ENCODE measurements around the gene KRTAP4-5. TPM values are rescaled to one million over a fixed set of nuclear protein-coding genes. Genes with fewer than 3 reads are reported as not detected.
"Not testable (repeated sequence)": the region's sequence is repeated elsewhere in the genome, so short reads cannot be mapped to it uniquely, and the experiment has no call there.

KRTAP4-5 gene
- total RNA-seq, result not detected

DNA sequence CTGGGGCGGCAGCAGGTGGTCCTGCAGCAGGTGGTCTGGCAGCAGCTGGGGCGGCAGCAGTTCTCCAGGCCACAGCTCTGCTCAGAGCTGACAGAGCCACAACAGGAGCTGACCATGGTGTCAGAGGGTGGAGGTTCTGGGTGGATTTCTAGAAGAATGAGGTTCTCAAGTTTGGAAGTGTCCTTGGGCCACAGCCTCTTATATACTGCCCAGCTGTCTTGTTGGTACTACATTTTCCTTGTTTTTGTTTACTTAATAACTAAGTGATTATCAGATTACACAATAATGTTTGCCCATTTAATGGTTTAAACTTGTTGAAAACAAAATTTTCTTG is at the start of gene KRTAP4-5:
Gene KRTAP4-5 (minus strand): TSS at position 174 of the 334 bp plus-strand sequence. CDS start 58 bp downstream, at position 116.
- no peak within 1 kb of the TSS for H3K4me3 ChIP-seq
- no peaks in the 10 kb centered on the region for H3K4me1 ChIP-seq
- no peak for TF ChIP-seq POLR2A (IDR thresholded peaks at IDR 0.05)
- TF ChIP-seq, protein P1, sequence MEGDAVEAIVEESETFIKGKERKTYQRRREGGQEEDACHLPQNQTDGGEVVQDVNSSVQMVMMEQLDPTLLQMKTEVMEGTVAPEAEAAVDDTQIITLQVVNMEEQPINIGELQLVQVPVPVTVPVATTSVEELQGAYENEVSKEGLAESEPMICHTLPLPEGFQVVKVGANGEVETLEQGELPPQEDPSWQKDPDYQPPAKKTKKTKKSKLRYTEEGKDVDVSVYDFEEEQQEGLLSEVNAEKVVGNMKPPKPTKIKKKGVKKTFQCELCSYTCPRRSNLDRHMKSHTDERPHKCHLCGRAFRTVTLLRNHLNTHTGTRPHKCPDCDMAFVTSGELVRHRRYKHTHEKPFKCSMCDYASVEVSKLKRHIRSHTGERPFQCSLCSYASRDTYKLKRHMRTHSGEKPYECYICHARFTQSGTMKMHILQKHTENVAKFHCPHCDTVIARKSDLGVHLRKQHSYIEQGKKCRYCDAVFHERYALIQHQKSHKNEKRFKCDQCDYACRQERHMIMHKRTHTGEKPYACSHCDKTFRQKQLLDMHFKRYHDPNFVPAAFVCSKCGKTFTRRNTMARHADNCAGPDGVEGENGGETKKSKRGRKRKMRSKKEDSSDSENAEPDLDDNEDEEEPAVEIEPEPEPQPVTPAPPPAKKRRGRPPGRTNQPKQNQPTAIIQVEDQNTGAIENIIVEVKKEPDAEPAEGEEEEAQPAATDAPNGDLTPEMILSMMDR (IDR thresholded peaks at IDR 0.05), result no peak
- no peak within 1 kb of the TSS for H3K27ac ChIP-seq
- no peaks in the 10 kb centered on the region for H3K9me3 ChIP-seq
- intact Hi-C loops (cut with DNase I), result no loop called here
- no peaks in the 10 kb centered on the region for H3K36me3 ChIP-seq
- 69% methylated on average over 2 of the region's 2 CpGs; no CpG with 5 or more reads in 1 of the 2 donors for WGBS, 2 donors
- H3K27me3 ChIP-seq, result no peaks in the 10 kb centered on the region
- no peak for DNase-seq

DNA sequence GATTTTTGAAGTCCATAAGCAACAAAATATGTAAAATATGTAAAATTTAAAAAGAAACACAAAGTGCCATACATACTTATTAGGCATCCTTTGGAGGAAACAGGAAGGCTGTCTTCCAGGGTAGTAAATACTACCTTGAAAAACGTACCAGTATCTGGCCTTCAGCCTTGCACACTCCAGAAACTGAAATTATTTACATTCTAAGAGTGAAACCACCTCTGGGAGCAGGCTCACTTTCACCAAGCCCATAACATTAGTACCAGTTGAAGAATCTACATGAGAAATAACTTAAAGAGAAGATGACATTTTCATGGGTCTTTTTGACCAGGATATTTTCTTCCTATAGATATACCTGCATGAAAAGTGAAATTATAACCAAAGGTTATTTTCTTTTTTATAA is 46.4 kb upstream of the KRTAP4-5 start:
- Histone ChIP-seq H3K4me3 (no peak overlapping the region), H3K9me3 (no peaks in the 10 kb centered on the region), H3K27me3 (no peaks in the 10 kb centered on the region), H3K4me1 (no peaks in the 10 kb centered on the region), H3K27ac (no peak overlapping the region), H3K36me3 (no peaks in the 10 kb centered on the region)
- TF ChIP-seq, protein P1 (IDR thresholded peaks at IDR 0.05), result no peak
- no peak for TF ChIP-seq POLR2A (IDR thresholded peaks at IDR 0.05)
- no peak for DNase-seq
- intact Hi-C loops (cut with DNase I), result no loop called here
- 22 to 63% methylated on average over 1 of the region's 1 CpG for WGBS, 2 donors

DNA sequence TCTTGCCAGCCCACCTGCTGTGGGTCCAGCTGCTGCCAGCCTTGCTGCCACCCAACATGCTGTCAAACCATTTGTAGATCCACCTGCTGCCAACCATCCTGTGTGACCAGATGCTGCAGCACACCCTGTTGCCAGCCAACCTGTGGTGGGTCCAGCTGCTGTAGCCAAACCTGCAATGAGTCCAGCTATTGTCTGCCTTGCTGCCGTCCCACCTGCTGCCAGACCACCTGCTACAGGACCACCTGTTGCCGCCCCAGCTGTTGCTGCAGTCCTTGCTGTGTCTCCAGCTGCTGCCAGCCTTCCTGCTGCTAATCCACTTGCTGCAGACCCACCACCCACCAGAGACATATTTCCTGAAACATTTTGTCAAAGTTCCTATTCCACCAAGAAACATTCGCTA is 40.7 kb upstream of the KRTAP4-5 start:
- Histone ChIP-seq H3K4me3 (no peak overlapping the region), H3K27ac (no peak overlapping the region), H3K27me3 (peaks cover 0 to 29% (median 0%) of the 10 kb centered on the region in 4 donors), H3K9me3 (no peaks in the 10 kb centered on the region), H3K4me1 (no peaks in the 10 kb centered on the region), H3K36me3 (no peaks in the 10 kb centered on the region)
- 83 to 91% methylated on average over 3 of the region's 3 CpGs for WGBS, 2 donors
- DNase-seq, result no peak
- intact Hi-C loops (cut with DNase I), result no loop called here
- TF ChIP-seq, protein P1 (IDR thresholded peaks at IDR 0.05), result no peak
- TF ChIP-seq POLR2A (IDR thresholded peaks at IDR 0.05), result no peak

DNA sequence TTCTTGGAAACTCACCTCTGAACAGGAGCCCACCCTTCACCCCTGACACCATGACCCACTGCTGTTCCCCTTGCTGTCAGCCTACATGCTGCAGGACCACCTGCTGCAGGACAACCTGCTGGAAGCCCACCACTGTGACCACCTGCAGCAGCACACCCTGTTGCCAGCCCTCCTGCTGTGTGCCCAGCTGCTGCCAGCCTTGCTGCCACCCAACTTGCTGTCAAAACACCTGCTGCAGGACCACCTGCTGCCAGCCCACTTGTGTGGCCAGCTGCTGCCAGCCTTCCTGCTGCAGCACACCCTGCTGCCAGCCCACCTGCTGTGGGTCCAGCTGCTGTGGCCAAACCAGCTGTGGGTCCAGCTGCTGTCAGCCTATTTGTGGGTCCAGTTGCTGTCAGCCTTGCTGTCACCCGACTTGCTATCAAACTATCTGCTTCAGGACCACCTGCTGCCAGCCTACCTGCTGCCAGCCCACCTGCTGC is 40.3 kb upstream of the KRTAP4-5 start, which contains the start of gene KRTAP9-1:
Gene KRTAP9-1 (plus strand): TSS at position 51 of the 482 bp plus-strand sequence. CDS start 0 bp downstream, at position 51.
- intact Hi-C loops (cut with DNase I); DNase-seq; H3K4me3 ChIP-seq; H3K36me3 ChIP-seq; H3K4me1 ChIP-seq; H3K9me3 ChIP-seq; H3K27ac ChIP-seq: not testable (repeated sequence)
- H3K27me3 ChIP-seq, result peaks cover 0 to 29% (median 0%) of the 10 kb centered on the region in 4 donors
- WGBS, 2 donors, result 57% methylated on average over 1 of the region's 1 CpG; no CpG with 5 or more reads in 1 of the 2 donors

DNA sequence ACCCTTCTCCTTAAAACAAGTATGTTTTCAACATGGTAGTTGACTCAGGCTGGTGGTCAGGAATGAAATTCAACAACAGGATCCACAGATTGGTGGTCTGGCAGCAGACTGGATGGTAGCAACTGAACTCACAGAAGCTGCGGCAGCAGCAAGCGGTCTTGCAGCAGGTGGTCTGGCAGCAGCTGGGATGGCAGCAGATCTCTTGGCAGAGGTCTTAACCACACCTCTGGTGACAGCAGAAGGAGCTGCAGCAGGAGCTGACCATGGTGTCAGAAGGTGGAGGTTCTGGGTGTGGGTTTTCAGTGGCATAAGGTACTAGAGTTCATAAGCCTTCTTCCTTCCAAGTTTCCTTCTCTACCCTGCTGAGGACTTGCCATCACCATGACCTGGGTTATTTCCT is 37.2 kb upstream of the KRTAP4-5 start:
- 88 to 89% methylated on average over 2 of the region's 2 CpGs for WGBS, 2 donors
- Histone ChIP-seq H3K4me1 (no peaks in the 10 kb centered on the region), H3K27me3 (peaks cover 0 to 35% (median 0%) of the 10 kb centered on the region in 4 donors), H3K27ac (no peak overlapping the region), H3K9me3 (no peaks in the 10 kb centered on the region), H3K4me3 (no peak overlapping the region), H3K36me3 (no peaks in the 10 kb centered on the region)
- intact Hi-C loops (cut with DNase I), result no loop called here
- no peak for TF ChIP-seq POLR2A (IDR thresholded peaks at IDR 0.05)
- TF ChIP-seq, protein P1 (IDR thresholded peaks at IDR 0.05), result no peak
- DNase-seq, result no peak

DNA sequence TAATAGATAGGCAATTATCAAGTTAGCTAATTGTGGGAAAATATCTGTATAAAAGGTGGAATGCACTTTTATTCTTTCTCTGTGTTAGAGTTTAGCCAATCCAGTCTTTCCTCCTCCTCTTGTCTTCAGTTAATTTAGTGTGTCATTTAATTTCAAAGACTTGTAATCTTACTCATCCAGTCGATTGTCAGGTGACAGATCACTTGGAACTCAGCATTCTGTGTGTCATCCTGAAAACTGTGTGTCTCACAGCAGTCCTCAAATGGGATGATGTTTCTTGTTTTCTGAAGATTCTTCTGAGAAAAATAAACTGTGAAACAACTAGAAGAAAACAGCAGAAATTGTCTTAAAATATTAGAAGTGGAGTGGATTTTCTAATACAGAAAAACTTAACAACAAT is 35.4 kb upstream of the KRTAP4-5 start:
- no peaks in the 10 kb centered on the region for H3K4me1 ChIP-seq
- intact Hi-C loops (cut with DNase I), result no loop called here
- no peaks in the 10 kb centered on the region for H3K9me3 ChIP-seq
- H3K27me3 ChIP-seq, result peaks cover 0 to 28% (median 0%) of the 10 kb centered on the region in 4 donors
- no peak for DNase-seq
- no peak for TF ChIP-seq POLR2A (IDR thresholded peaks at IDR 0.05)
- TF ChIP-seq, protein P1 (IDR thresholded peaks at IDR 0.05), result no peak
- 16 to 41% methylated on average over 1 of the region's 1 CpG for WGBS, 2 donors
- no peak overlapping the region for H3K27ac ChIP-seq
- no peak overlapping the region for H3K4me3 ChIP-seq
- H3K36me3 ChIP-seq, result no peaks in the 10 kb centered on the region
